ENCODE data around the gene RBBP8.

RBBP8 gene

GRCh38 chr18:23059541-23060465 lies 126.7 kb downstream of the RBBP8 start:
- no peak for DNase-seq (ENCODE audit: low spot score)

GRCh38 chr18:23062011-23062410 lies 128.9 kb downstream of the RBBP8 start:
- no peak for DNase-seq (ENCODE audit: low spot score)

GRCh38 chr18:23063502-23063901 lies 130.4 kb downstream of the RBBP8 start:
- no peak for DNase-seq (ENCODE audit: low spot score)

GRCh38 chr18:23065234-23065806 lies 132.2 kb downstream of the RBBP8 start:
- no peak for DNase-seq (ENCODE audit: low spot score)

- no peak for DNase-seq (ENCODE audit: low spot score)
These were observed 132.9 kb downstream of the RBBP8 start for GRCh38 chr18:23066060-23066459.

GRCh38 chr18:23066504-23067039 lies 133.4 kb downstream of the RBBP8 start:
- no peak for DNase-seq (ENCODE audit: low spot score)

GRCh38 chr18:23067236-23067635 lies 134.1 kb downstream of the RBBP8 start:
- no peak for DNase-seq (ENCODE audit: low spot score)

- DNase-seq (ENCODE audit: low spot score): no peak
These were observed 134.9 kb downstream of the RBBP8 start for GRCh38 chr18:23068011-23068410.

GRCh38 chr18:23068570-23069310 lies 135.6 kb downstream of the RBBP8 start:
- DNase-seq (ENCODE audit: low spot score): no peak

GRCh38 chr18:23069481-23069880 lies 136.4 kb downstream of the RBBP8 start:
- DNase-seq (ENCODE audit: low spot score): no peak

- DNase-seq (ENCODE audit: low spot score): no peak
These were observed 136.8 kb downstream of the RBBP8 start for GRCh38 chr18:23069898-23070297.

GRCh38 chr18:23071285-23071684 lies 138.2 kb downstream of the RBBP8 start:
- DNase-seq (ENCODE audit: low spot score): no peak

- no peak for DNase-seq (ENCODE audit: low spot score)
These were observed 139.0 kb downstream of the RBBP8 start for GRCh38 chr18:23072079-23072478.

- no peak for DNase-seq (ENCODE audit: low spot score)
These were observed 141.0 kb downstream of the RBBP8 start for GRCh38 chr18:23073996-23074606.

Small RNA genes within 50 kb of the gene (small RNA-seq; reads per million reads assigned to genes)
- gene RF00019: 0 reads per million in 2 experiments
- gene RN7SL745P: 0.03 to 0.18 reads per million in 2 experiments
